ENCODE measurements around the gene AIFM3.

The AIFM3 gene

DNA sequence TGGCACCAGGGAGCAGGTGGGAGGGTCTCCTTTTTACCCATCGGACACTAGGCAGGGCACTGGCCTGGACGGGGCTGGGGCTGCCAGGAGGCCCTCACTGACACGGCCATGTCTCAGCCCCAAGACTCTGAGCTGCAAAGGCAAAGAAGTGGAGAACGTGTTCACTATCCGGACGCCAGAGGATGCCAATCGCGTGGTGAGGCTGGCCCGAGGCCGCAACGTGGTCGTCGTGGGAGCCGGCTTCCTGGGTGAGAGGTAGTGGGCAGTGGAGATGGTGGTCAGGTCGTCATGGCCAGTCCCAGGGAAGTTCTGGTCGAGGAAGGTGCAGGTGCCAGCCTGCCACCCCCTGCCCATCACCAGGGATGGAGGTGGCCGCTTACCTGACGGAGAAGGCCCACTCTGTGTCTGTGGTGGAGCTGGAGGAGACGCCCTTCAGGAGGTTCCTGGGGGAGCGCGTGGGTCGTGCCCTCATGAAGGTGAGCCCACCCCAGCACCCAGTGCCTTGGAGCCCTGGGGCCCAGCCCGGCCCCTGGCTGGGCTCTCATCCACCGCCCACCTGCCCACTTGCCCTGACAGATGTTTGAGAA, 9.3 kb downstream of the AIFM3 start:
- no peak for DNase-seq

GRCh38 chr22:20977019-20977418, 10.0 kb downstream of the AIFM3 start:
- no peak for DNase-seq

GRCh38 chr22:20977516-20978170, 10.6 kb downstream of the AIFM3 start:
- DNase-seq = no peak

DNA sequence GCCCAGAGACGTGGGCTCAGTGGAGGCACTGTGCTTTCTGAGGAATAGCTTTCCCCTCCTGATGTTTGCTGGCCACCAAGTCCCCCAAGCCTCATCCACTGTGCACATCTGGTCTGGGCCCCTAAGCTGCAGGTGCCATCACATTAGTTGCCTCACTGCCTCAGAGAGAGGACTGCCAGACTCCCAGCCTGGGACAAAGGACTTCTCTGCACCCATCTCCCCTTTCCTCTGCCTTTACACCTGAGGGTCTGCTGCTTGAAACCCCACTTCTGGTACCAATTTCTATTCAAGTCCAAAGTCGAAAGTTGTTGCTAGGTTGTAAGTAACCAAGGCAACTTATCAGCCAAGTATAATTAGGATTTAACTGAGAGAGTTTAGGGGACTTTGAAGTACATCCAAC, 11.4 kb downstream of the AIFM3 start:
- no peak for DNase-seq

GRCh38 chr22:20979243-20979809, 12.3 kb downstream of the AIFM3 start:
- peak; percentile 73 to 84 for DNase-seq

- no peak for DNase-seq
Measured at GRCh38 chr22:20979940-20980453, 12.9 kb downstream of the AIFM3 start.

DNA sequence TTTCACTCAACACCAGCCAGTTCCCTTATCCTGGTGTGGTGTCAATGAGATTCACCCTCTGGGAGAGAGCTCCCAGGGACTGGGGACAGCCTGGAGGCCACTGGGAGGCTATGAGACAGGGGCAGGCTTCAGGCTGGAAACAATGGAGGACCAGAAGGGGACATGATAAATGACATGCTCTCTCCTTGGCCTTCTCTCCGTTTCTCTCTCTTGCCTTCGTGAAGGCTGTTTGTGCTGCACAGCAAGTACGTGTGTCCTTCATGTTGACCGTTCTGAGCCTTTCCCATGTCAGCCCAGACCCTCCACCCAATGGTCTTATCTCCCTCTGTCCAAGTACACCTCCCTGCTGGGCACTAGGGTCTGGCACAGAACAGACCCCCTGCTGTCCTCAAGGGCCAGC, 13.5 kb downstream of the AIFM3 start:
- no peak for DNase-seq

GRCh38 chr22:20980938-20981722, 14.1 kb downstream of the AIFM3 start:
- no peak for DNase-seq

GRCh38 chr22:20981787-20982562, 14.9 kb downstream of the AIFM3 start, which contains the start of gene LZTR1:
Gene LZTR1 (plus strand): TSS chr22:20982297. CDS start chr22:20982372, 75 bp downstream.
- DNase-seq = peak; percentile 67 to 70

DNA sequence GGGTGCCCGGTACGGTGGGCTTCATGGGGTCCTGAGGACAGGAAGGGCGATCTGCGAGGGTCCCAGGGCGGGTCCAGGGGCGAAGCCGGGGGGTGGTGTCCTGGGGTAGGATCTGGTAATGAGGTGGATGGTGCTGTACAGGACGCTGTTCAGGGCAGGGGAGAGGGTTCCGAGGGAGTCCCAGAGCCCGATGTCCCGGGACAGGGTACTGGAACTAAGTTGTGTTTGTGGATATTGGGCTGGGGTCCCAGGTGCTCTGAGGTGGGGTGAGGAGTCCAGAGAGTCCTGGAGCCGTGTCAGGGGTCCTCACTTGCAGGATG, 15.5 kb downstream of the AIFM3 start:
- DNase-seq = no peak

DNA sequence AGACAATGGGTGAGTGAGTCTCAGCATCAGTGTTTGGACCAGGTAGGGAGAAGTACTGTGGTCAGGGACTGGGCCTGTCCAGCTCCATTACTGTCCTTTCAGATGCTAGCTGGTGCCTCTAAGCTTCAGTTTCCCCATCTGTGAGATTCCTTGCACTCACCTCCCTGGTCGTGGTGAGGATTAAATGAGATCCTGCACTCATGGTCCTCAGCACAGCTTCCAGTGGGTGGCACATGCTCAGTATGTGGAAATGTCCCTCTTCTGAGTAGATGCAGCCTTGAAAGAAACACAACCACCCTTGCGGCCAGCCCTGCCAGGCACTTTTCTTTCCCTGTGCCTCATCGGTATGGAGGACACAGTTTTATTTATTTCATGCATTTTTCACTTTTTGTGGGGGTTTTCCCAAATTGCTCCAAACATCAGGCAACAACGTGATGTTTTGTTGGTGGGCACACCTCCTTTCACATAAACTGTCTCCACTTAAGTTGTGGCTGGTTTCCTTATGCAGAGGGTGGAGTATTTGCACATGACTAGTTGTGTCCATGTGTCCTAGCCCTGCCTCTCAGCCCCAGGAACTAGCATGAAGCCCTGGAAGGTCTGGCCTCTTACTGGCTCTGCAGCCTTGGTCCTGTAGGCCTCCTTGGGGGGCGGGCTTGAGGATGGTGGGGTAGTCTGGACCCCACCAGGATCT, 16.2 kb downstream of the AIFM3 start:
- no peak for DNase-seq

DNA sequence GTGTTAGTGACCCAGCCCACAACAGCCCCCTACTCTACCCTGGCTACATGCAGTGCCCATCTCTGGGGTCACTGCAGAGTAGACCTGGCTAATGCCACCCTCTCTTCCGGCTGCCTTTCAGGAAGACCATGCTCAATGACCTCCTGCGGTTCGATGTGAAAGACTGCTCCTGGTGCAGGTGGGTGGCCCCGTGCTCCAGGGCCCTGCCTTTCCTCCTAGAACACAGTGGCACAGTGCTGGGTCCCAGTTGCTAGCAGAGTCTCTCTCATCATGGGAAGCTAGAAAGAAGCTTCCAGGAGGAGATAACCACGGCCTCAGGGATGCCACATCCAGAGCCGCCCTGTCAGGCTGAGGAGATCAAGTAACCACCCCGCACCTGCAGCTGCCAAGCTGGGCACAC, 18.7 kb downstream of the AIFM3 start:
- DNase-seq = no peak

- no peak for DNase-seq
Measured at GRCh38 chr22:20986365-20986764, 19.3 kb downstream of the AIFM3 start.

GRCh38 chr22:20987375-20987774, 20.3 kb downstream of the AIFM3 start:
- DNase-seq = no peak

DNA sequence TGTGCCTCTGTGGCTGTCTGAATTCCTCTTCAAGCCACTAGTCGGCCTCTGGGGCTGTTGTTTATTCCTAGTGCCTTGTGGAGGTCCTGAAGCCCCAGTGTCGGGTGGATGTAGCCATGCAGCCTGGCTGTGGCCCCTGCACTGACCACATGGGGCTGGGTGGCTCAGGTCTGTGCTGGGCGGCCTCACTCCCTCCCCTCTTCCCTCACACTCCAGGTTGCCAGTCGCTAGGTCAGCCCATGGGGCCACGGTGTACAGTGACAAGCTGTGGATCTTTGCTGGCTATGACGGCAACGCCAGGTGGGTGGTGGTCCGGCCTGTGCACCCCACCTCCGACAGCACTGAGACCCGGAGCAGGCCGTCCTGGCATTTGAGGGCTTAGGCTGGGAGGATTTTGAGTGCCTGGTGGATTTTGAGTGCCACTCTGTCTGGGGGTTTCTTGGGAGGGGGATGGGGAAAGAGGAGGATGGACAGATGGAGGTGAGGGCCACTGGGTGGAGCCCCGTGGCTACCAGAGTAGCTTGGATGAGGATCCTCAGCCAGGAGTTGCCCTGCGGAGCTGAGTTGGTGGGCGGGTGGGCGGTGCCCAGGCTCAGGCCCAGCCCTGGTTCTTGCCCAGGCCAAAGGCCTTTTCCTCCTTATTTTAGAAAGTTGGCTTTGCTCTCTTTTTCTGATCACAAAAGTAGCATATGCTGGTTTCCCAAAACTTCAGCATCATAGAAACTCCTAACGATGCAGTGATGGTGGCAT, 21.7 kb downstream of the AIFM3 start:
- DNase-seq = no peak

DNA sequence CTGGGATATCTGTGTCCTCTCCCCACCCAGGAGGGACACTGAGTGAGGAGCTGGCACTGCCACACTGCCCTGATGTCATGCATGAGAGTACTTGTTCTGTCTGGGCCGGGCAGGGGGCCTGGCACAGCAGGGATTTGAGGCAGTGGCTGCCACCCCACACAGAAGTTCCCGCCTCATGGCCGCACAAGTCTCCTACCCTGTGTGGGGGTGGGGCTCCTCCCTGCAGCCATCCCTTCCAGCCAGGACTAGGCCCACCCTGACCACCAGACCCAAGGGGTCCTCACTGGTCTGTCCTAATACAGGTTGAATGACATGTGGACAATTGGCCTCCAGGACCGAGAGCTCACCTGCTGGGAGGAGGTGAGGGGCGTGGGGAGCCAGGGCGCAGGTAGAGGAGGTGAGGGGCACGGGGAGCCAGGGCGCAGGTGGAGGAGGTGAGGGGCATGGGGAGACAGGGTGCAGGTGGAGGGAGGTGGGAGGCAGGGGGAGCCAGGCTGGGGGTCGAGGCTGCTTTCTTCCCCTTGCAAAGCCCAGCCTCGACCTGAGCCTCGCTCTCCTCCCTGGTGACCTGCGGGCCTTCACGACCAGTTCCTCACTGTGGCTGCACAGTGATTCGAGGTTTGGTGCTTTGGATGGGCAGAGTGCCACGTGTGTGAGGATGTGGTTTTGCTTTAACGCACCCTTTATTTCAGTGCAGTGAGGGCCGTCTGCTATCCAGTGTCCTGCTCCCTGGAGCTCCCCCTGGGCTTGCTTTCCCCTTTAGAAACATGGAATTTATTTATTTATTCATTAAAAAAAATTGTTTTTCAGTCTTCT, 22.5 kb downstream of the AIFM3 start:
- no peak for DNase-seq

- DNase-seq = no peak
Measured at GRCh38 chr22:20990184-20991180, 23.4 kb downstream of the AIFM3 start.

- DNase-seq = no peak
Measured at GRCh38 chr22:20991252-20992055, 24.4 kb downstream of the AIFM3 start.

Measured in CD4-positive, alpha-beta T cell treated with Interferon alpha-2 for 1 hour (primary cell).